ENCODE measurements around the gene SRSF6.
"Not testable (repeated sequence)": the region's sequence is repeated elsewhere in the genome, so short reads cannot be mapped to it uniquely, and the experiment has no call there.

SRSF6 gene

GRCh38 chr20:43477193-43477592 is 19.5 kb downstream of the SRSF6 start:
- no peak for DNase-seq (ENCODE audit: low read depth)

GRCh38 chr20:43477619-43478018 is 19.9 kb downstream of the SRSF6 start:
- DNase-seq (ENCODE audit: low read depth) = no peak

GRCh38 chr20:43490038-43490437 is 32.3 kb downstream of the SRSF6 start:
- DNase-seq (ENCODE audit: low read depth) = no peak

GRCh38 chr20:43492101-43492500 is 34.4 kb downstream of the SRSF6 start:
- no peak for DNase-seq (ENCODE audit: low read depth)

- DNase-seq (ENCODE audit: low read depth) = no peak
These were observed 37.7 kb downstream of the SRSF6 start for GRCh38 chr20:43495388-43495787.

- not testable (repeated sequence) for DNase-seq (ENCODE audit: low read depth)
These were observed 44.3 kb downstream of the SRSF6 start for GRCh38 chr20:43502021-43502420.

- DNase-seq (ENCODE audit: low read depth) = no peak
These were observed 48.5 kb downstream of the SRSF6 start for GRCh38 chr20:43506238-43506637.

- no peak for DNase-seq (ENCODE audit: low read depth)
These were observed 49.7 kb downstream of the SRSF6 start, which contains the start of gene L3MBTL1 for GRCh38 chr20:43507150-43508080. Gene L3MBTL1 (plus strand): TSS chr20:43507697. CDS start chr20:43513504, 5,807 bp downstream.

GRCh38 chr20:43508106-43508505 is 50.4 kb downstream of the SRSF6 start:
- DNase-seq (ENCODE audit: low read depth) = no peak

- no peak for DNase-seq (ENCODE audit: low read depth)
These were observed 50.9 kb downstream of the SRSF6 start for GRCh38 chr20:43508604-43509040.

- no peak for DNase-seq (ENCODE audit: low read depth)
These were observed 54.2 kb downstream of the SRSF6 start for GRCh38 chr20:43511879-43512278.

GRCh38 chr20:43513372-43513930 is 55.8 kb downstream of the SRSF6 start:
- DNase-seq (ENCODE audit: low read depth) = no peak
